HepG2 (cell line): ENCODE data around the gene SSNA1. TPM values are rescaled to one million over a fixed set of nuclear protein-coding genes. Genes with fewer than 3 reads are reported as not detected.

Experiments used
- ATAC-seq: fragments of 200-7000 bp; cut with Tn5 transposase; 3 replicates; pipeline ENCODE4 v1.9.1; 2020; ENCODE audit warnings: mild to moderate bottlenecking, moderate library complexity
- BruUV-seq: library from RNA; stranded (reverse); fragments of 400-500 nt; replicated peaks from 2 replicates; lab custom pipeline; 2021; lab: Mats Ljungman, UMichigan
- CTCF ChIA-PET: fragments of 300-600 bp; formaldehyde crosslinking; extraction: SDS; loops from one replicate; lab custom pipeline; 2021; ENCODE audit warnings: low total read pairs, inconsistent platforms, low intra/inter-chr PET ratio; lab: Yijun Ruan, JAX
- POLR2A ChIA-PET: fragments of 350-600 bp; sonication (Branson Sonifier 250); formaldehyde crosslinking; loops from one replicate; lab custom pipeline; 2020; ENCODE audit warnings: antibody characterized with exemption, inconsistent platforms; lab: Yijun Ruan, JAX
- DNase-seq: peaks from one replicate; pipeline ENCODE4 v3.0.0-alpha.2; 2015; ENCODE audit warnings: low spot score
- FAIRE-seq: peaks from 3 replicates; lab custom pipeline; 2011; peaks lifted over from hg19 to GRCh38; lab: Jason Lieb, UNC
- H2AFZ ChIP-seq: one replicate; pipeline ENCODE4 v1.6.1; 2011; ENCODE audit warnings: low read length, inconsistent platforms
- H3K27ac ChIP-seq: fragments of 300-600 bp; 3 replicates; pipeline ENCODE4 v1.8.0; 2011; ENCODE audit warnings: mixed run types, mild to moderate bottlenecking, mixed read lengths, low read length, inconsistent platforms; ENCODE audit not compliant: insufficient read depth; ENCODE audit errors: extremely low read length
- H3K27me3 ChIP-seq, 2 experiments: fragments of 200-600 bp in 1 of 2; 2 replicates in 1 of 2; 3 replicates in 1 of 2; pipeline versions ENCODE4 v1.6.0 to v1.8.0; 2011; ENCODE audit warnings: low read length in 2 of 2, mild to moderate bottlenecking in 2 of 2, moderate library complexity in 2 of 2, inconsistent platforms in 1 of 2; ENCODE audit not compliant: insufficient read depth in 2 of 2, control insufficient read depth in 1 of 2
- H3K36me3 ChIP-seq, 2 experiments: fragments of 200-600 bp in 1 of 2; replicated peaks in 1 of 2; 2 replicates in 1 of 2; 3 replicates in 1 of 2; pipeline versions ENCODE4 v1.5.1 to v1.8.0; 2011; ENCODE audit warnings: low read length in 2 of 2, inconsistent platforms in 1 of 2; ENCODE audit not compliant: insufficient read depth in 2 of 2, control insufficient read depth in 1 of 2
- H3K4me1 ChIP-seq: 2 replicates; pipeline ENCODE4 v1.5.1; 2012; ENCODE audit warnings: low read length, inconsistent platforms; ENCODE audit not compliant: insufficient read depth
- H3K4me2 ChIP-seq: 2 replicates; pipeline ENCODE4 v1.6.0; 2011; ENCODE audit warnings: low read depth, low read length, inconsistent platforms
- H3K4me3 ChIP-seq, 3 experiments: fragments of 200-600 bp in 1 of 3; sonication (generic), shearing (Covaris generic) in 1 of 3; replicated peaks in 1 of 3; 2 replicates each; pipeline ENCODE4 v1.5.1; 2011 to 2016; ENCODE audit warnings: low read length in 3 of 3, inconsistent platforms in 2 of 3, low read depth in 2 of 3, mild to moderate bottlenecking in 2 of 3, control low read depth in 1 of 3, mixed read lengths in 1 of 3; ENCODE audit not compliant: insufficient read depth in 1 of 3
- H3K79me2 ChIP-seq: one replicate; pipeline ENCODE4 v1.6.1; 2011; ENCODE audit warnings: low read length, inconsistent platforms; ENCODE audit not compliant: insufficient read depth
- H3K9ac ChIP-seq: 2 replicates; pipeline ENCODE4 v1.6.0; 2011; ENCODE audit warnings: mild to moderate bottlenecking, low read depth, low read length, inconsistent platforms; ENCODE audit not compliant: insufficient read depth
- H3K9me3 ChIP-seq: 2 replicates; pipeline ENCODE4 v1.5.1; 2012; ENCODE audit warnings: mild to moderate bottlenecking, low read length
- H4K20me1 ChIP-seq: 2 replicates; pipeline ENCODE4 v1.6.0; 2011; ENCODE audit warnings: inconsistent platforms, mild to moderate bottlenecking, low read length, moderate library complexity; ENCODE audit not compliant: insufficient read depth
- ARNT ChIP-seq: fragments of 450-650 bp; IDR thresholded peaks from 2 replicates; pipeline ENCODE4 v1.6.1; 2017
- ASH2L ChIP-seq: fragments of 300-600, 200-600 bp; sonication (generic); IDR thresholded peaks from 2 replicates; pipeline ENCODE4 v1.7.0; 2017; ENCODE audit warnings: low read depth, mild to moderate bottlenecking, moderate library complexity, mixed read lengths, low read length; ENCODE audit not compliant: insufficient read length
- KAT2B ChIP-seq: fragments of 150-350 bp; IDR thresholded peaks from 2 replicates; pipeline ENCODE4 v1.6.1; 2014; ENCODE audit warnings: low read depth, low read length, borderline replicate concordance
- MTA3 ChIP-seq: sonication (generic); formaldehyde crosslinking; IDR thresholded peaks from 2 replicates; pipeline ENCODE4 v1.4.0; 2020; ENCODE audit warnings: missing genetic modification reagents
- RBM39 ChIP-seq: fragments of 200-400 bp; formaldehyde crosslinking; IDR thresholded peaks from one replicate; pipeline ENCODE4 v1.6.1; 2018; ENCODE audit warnings: antibody characterized with exemption, mild to moderate bottlenecking, low read depth, low read length; ENCODE audit not compliant: poor library complexity, severe bottlenecking
- RXRA ChIP-seq: sonication (generic); formaldehyde crosslinking; IDR thresholded peaks from 2 replicates; pipeline ENCODE4 v1.5.1; 2020; ENCODE audit warnings: missing genetic modification reagents
- SATB2 ChIP-seq: sonication (generic); formaldehyde crosslinking; IDR thresholded peaks from 2 replicates; pipeline ENCODE4 v1.5.0; 2020; ENCODE audit warnings: missing genetic modification reagents
- TBL1XR1 ChIP-seq: fragments of 150-350 bp; IDR thresholded peaks from 2 replicates; pipeline ENCODE4 v1.6.1; 2014; ENCODE audit warnings: borderline replicate concordance, low read length; ENCODE audit not compliant: partially characterized antibody
- ZFYVE20 ChIP-seq: sonication (generic); formaldehyde crosslinking; IDR thresholded peaks from 2 replicates; pipeline ENCODE4 v1.8.0; 2023; ENCODE audit warnings: low read depth, mild to moderate bottlenecking, moderate library complexity, missing genetic modification reagents, borderline replicate concordance
- ZNF251 ChIP-seq: sonication (generic); formaldehyde crosslinking; IDR thresholded peaks from 2 replicates; pipeline ENCODE4 v1.9.0; 2021; ENCODE audit warnings: mild to moderate bottlenecking, missing genetic modification reagents
- ZNF280B ChIP-seq: sonication (generic); formaldehyde crosslinking; IDR thresholded peaks from 2 replicates; pipeline ENCODE4 v1.5.0; 2020; ENCODE audit warnings: missing genetic modification reagents, mild to moderate bottlenecking, borderline replicate concordance
- ZNF292 ChIP-seq: sonication (generic); formaldehyde crosslinking; IDR thresholded peaks from 2 replicates; pipeline ENCODE4 v1.8.1; 2022; ENCODE audit warnings: mild to moderate bottlenecking, low read depth, missing genetic modification reagents, borderline replicate concordance
- ZNF33A ChIP-seq: sonication (generic); formaldehyde crosslinking; IDR thresholded peaks from 2 replicates; pipeline ENCODE4 v1.5.1; 2020; ENCODE audit warnings: missing genetic modification reagents, mild to moderate bottlenecking, moderate library complexity, borderline replicate concordance
- ZNF446 ChIP-seq: sonication (generic); formaldehyde crosslinking; IDR thresholded peaks from 2 replicates; pipeline ENCODE4 v1.5.0; 2020; ENCODE audit warnings: mild to moderate bottlenecking, missing genetic modification reagents
- ZNF549 ChIP-seq: sonication (generic); formaldehyde crosslinking; IDR thresholded peaks from 2 replicates; pipeline ENCODE4 v1.5.0; 2020; ENCODE audit warnings: missing genetic modification reagents
- ZNF576 ChIP-seq: sonication (generic); formaldehyde crosslinking; IDR thresholded peaks from 2 replicates; pipeline ENCODE4 v1.4.0; 2020; ENCODE audit warnings: mild to moderate bottlenecking, missing genetic modification reagents
- ZNF629 ChIP-seq: sonication (generic); formaldehyde crosslinking; conservative IDR thresholded peaks from 2 replicates; pipeline ENCODE4 v1.5.0; 2020; ENCODE audit warnings: missing genetic modification reagents
- ZNF720 ChIP-seq: sonication (generic); formaldehyde crosslinking; IDR thresholded peaks from 2 replicates; pipeline ENCODE4 v1.4.0; 2020; ENCODE audit warnings: missing genetic modification reagents
- WGBS: methylation state at CpG from one replicate; pipeline ENCODE4 v1.1.6; 2017; ENCODE audit warnings: low lambda C conversion rate; 5-methylcytosine and 5-hydroxymethylcytosine counted together
- in situ Hi-C: cut with HindIII; loops from 2 replicates; pipeline ENCODE4 v1.10.0; 2017; ENCODE audit warnings: low pct_unique_long_range_greater_than_20kb; ENCODE audit not compliant: extremely low pct_ligation_motif_present
- intact Hi-C: fragments of 100-400 bp; cut with micrococcal nuclease; formaldehyde crosslinking; loops from one replicate; pipeline ENCODE4 v1.10.0; 2022; ENCODE audit not compliant: unreplicated experiment
- polyA plus RNA-seq, 8 experiments: library from polyadenylated mRNA; depleted of rRNA in 3 of 8; stranded (reverse) in 7 of 8; unstranded in 1 of 8; fragments of >200 nt; fragmentation: Illumina TruSeq in 4 of 8; extraction: Trizol in 4 of 8; gene quantifications; 2 replicates each; pipeline versions ENCODE4 v1.2.1 to v1.2.3, GENCODE V29; 2011 to 2016; ENCODE audit warnings: low read depth in 4 of 8, missing spikeins in 1 of 8, mixed read lengths in 1 of 8; ENCODE audit not compliant: insufficient read depth in 1 of 8
- total RNA-seq, 5 experiments: library from RNA; depleted of rRNA; stranded (reverse); fragments of >200 nt; fragmentation: Illumina TruSeq; extraction: Trizol; gene quantifications; 2 replicates each; pipeline ENCODE4 v1.2.3, GENCODE V29; 2016; ENCODE audit warnings: low read depth in 1 of 5
- TF ChIP-seq, protein P1 (sequence below): sonication (generic); formaldehyde crosslinking; IDR thresholded peaks from 2 replicates; pipeline ENCODE4 v1.4.0; 2020; ENCODE audit warnings: missing genetic modification reagents

Gene SSNA1
- total and polyA plus RNA-seq, 2 of the 13 experiments (the other 11 are each of a cell fraction or from before 2014, with no cell fraction given) = 35.9 to 49.4 TPM

DNA sequence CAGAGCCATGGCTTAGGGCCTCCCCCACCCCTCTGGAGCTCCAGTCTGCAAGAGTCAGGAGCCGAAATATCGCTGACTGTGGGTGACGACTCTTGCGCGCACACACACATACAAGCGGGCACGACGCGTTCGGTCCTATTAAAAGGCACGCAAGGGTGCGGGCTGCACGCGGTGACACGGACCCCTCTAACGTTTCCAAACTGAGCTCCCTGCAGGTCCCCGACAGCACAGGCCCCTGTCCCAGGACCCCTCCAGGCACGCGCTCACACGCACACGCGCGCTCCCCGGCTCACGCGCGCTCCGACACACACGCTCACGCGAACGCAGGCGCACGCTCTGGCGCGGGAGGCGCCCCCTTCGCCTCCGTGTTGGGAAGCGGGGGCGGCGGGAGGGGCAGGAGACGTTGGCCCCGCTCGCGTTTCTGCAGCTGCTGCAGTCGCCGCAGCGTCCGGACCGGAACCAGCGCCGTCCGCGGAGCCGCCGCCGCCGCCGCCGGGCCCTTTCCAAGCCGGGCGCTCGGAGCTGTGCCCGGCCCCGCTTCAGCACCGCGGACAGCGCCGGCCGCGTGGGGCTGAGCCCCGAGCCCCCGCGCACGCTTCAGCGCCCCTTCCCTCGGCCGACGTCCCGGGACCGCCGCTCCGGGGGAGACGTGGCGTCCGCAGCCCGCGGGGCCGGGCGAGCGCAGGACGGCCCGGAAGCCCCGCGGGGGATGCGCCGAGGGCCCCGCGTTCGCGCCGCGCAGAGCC is 49.6 kb upstream of the SSNA1 start, which contains the start of gene GRIN1 (continued):
- TF ChIP-seq ZNF280B (no peak), ASH2L (no peak), ZNF292 (CRISPR knock-in tag) (no peak), ZNF720 (CRISPR knock-in tag) (no peak), TBL1XR1 (no peak), KAT2B (no peak), RBM39 (no peak)

GRCh38 chr9:137139468-137140150 is 48.9 kb upstream of the SSNA1 start:
- FAIRE-seq (no peak), ATAC-seq (no peak), DNase-seq (no peak)
- intact Hi-C loops (no loop called here), in situ Hi-C loops (no loop called here)
- Histone ChIP-seq H3K79me2 (no peaks in the 10 kb centered on the region), H3K27me3 (peaks cover 33 to 79% of the 10 kb centered on the region in 2 experiments), H3K36me3 (no peaks in the 10 kb centered on the region), H3K4me3 (no peak overlapping the region), H3K9ac (no peak overlapping the region), H2AFZ (no peak overlapping the region), H3K4me1 (no peaks in the 10 kb centered on the region), H3K9me3 (no peaks in the 10 kb centered on the region), H3K4me2 (no peak overlapping the region), H3K27ac (no peak overlapping the region), H4K20me1 (no peaks in the 10 kb centered on the region)
- ChIA-PET POLR2A (interaction anchor here (3.3 kb wide), 1 partner anchor 10 kb away, joined by 11 read pairs; no protein-coding TSS in a partner anchor), CTCF (no interaction called here)
- BruUV-seq = no TSS peak
- 60% methylated on average over 7 of the region's 37 CpGs for WGBS
- TF ChIP-seq ZNF549 (CRISPR knock-in tag) = no peak
- no peak for TF ChIP-seq MTA3
- no peak for TF ChIP-seq ZNF251
- TF ChIP-seq RXRA (CRISPR knock-in tag) = no peak
- TF ChIP-seq, protein P1, sequence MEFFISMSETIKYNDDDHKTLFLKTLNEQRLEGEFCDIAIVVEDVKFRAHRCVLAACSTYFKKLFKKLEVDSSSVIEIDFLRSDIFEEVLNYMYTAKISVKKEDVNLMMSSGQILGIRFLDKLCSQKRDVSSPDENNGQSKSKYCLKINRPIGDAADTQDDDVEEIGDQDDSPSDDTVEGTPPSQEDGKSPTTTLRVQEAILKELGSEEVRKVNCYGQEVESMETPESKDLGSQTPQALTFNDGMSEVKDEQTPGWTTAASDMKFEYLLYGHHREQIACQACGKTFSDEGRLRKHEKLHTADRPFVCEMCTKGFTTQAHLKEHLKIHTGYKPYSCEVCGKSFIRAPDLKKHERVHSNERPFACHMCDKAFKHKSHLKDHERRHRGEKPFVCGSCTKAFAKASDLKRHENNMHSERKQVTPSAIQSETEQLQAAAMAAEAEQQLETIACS (CRISPR knock-in tag) = no peak
- TF ChIP-seq ZNF576 = no peak
- TF ChIP-seq ZNF629 (CRISPR knock-in tag) = no peak
- no peak for TF ChIP-seq ZNF33A
- no peak for TF ChIP-seq ZFYVE20
- no peak for TF ChIP-seq ARNT
- no peak for TF ChIP-seq SATB2 (CRISPR knock-in tag)
- no peak for TF ChIP-seq ZNF446 (CRISPR knock-in tag)
